H1 (cell line): ENCODE measurements around the gene CEP68. TPM values are rescaled to one million over a fixed set of nuclear protein-coding genes. Genes with fewer than 3 reads are reported as not detected.

Experiments
- CBX8 ChIP-seq: fragments of 300-800, 300-1000 bp; sonication (generic); IDR thresholded peaks from 2 replicates; pipeline ENCODE4 v1.7.1; 2016; ENCODE audit warnings: low read depth, low read length, borderline replicate concordance
- CEBPB ChIP-seq: IDR thresholded peaks from 2 replicates; pipeline ENCODE4 v1.6.1; 2012; ENCODE audit warnings: low read depth, low read length
- CHD1 ChIP-seq: IDR thresholded peaks from 2 replicates; pipeline ENCODE4 v1.6.1; 2012; ENCODE audit warnings: low read depth, low read length, improper control_type of control experiment
- GABPA ChIP-seq: IDR thresholded peaks from 2 replicates; pipeline ENCODE4 v1.6.1; 2011; ENCODE audit warnings: mild to moderate bottlenecking, low read length, moderate library complexity, borderline replicate concordance; ENCODE audit not compliant: insufficient read depth
- HDAC6 ChIP-seq: IDR thresholded peaks from one replicate; pipeline ENCODE4 v1.7.1; 2012; ENCODE audit warnings: low read depth, mild to moderate bottlenecking, inconsistent platforms, low read length, moderate library complexity
- MAFK ChIP-seq: IDR thresholded peaks from 2 replicates; pipeline ENCODE4 v1.6.1; 2012; ENCODE audit warnings: low read depth, mild to moderate bottlenecking, improper control_type of control experiment, low read length
- NRF1 ChIP-seq: IDR thresholded peaks from 2 replicates; pipeline ENCODE4 v1.6.1; 2011; ENCODE audit warnings: mild to moderate bottlenecking, low read depth, low read length, improper control_type of control experiment
- POLR2A ChIP-seq, 2 experiments: IDR thresholded peaks; 1 replicate in 1 of 2; 2 replicates in 1 of 2; pipeline ENCODE4 v1.6.1; 2011; ENCODE audit warnings: low read depth in 2 of 2, low read length in 2 of 2, mild to moderate bottlenecking in 2 of 2; ENCODE audit errors: control extremely low read depth in 1 of 2
- RNF2 ChIP-seq: fragments of 200-900, 300-1000 bp; sonication (generic); IDR thresholded peaks from 2 replicates; pipeline ENCODE4 v1.7.1; 2016; ENCODE audit warnings: borderline replicate concordance, low read depth, mild to moderate bottlenecking, antibody characterized with exemption, low read length; ENCODE audit not compliant: poor library complexity, severe bottlenecking; ENCODE audit errors: missing control alignments
- SP1 ChIP-seq: IDR thresholded peaks from 2 replicates; pipeline ENCODE4 v1.6.1; 2011; ENCODE audit warnings: low read depth, low read length
- SP2 ChIP-seq: IDR thresholded peaks from 2 replicates; pipeline ENCODE4 v1.6.1; 2012; ENCODE audit warnings: mild to moderate bottlenecking, low read length, inconsistent platforms
- TAF1 ChIP-seq: IDR thresholded peaks from 2 replicates; pipeline ENCODE4 v1.6.1; 2011; ENCODE audit warnings: mild to moderate bottlenecking, low read depth, low read length
- TAF7 ChIP-seq: optimal IDR thresholded peaks from 2 replicates; pipeline ENCODE3; 2011; ENCODE audit warnings: low read depth, mild to moderate bottlenecking, inconsistent platforms, low read length, moderate library complexity, borderline replicate concordance
- TBP ChIP-seq: IDR thresholded peaks from 2 replicates; pipeline ENCODE4 v1.6.1; 2011; ENCODE audit warnings: low read depth, low read length, improper control_type of control experiment
- YY1 ChIP-seq: IDR thresholded peaks from 2 replicates; pipeline ENCODE4 v1.6.1; 2011; ENCODE audit warnings: low read depth, mild to moderate bottlenecking, low read length
- polyA plus RNA-seq, 7 experiments: library from polyadenylated mRNA; depleted of rRNA in 3 of 7; stranded (reverse) in 5 of 7; unstranded in 2 of 7; fragments of >200 nt in 5 of 7; fragments of 200-250 nt in 2 of 7; gene quantifications; 1 replicate in 5 of 7; 2 replicates in 1 of 7; 4 replicates in 1 of 7; pipeline versions ENCODE4 v1.2.1 to v1.2.3, GENCODE V29; 2011 to 2013; ENCODE audit warnings: missing spikeins in 2 of 7, mixed read lengths in 2 of 7
- total RNA-seq: library from RNA; stranded (reverse); fragmentation: NEBNext Ultra II Directional; extraction: Animal tissue kit (Norgen Biotek cat#: 25700); gene quantifications from 2 replicates; pipeline ENCODE4 v1.2.1, GENCODE V29; 2021
- TF ChIP-seq, protein P1 (sequence below): IDR thresholded peaks from 2 replicates; pipeline ENCODE4 v1.6.1; 2012; ENCODE audit warnings: inconsistent platforms

The CEP68 gene
- total and polyA plus RNA-seq, 2 of the 8 experiments (the other 6 are each of a cell fraction or from before 2014, with no cell fraction given), result 23.2 to 24.7 TPM

DNA sequence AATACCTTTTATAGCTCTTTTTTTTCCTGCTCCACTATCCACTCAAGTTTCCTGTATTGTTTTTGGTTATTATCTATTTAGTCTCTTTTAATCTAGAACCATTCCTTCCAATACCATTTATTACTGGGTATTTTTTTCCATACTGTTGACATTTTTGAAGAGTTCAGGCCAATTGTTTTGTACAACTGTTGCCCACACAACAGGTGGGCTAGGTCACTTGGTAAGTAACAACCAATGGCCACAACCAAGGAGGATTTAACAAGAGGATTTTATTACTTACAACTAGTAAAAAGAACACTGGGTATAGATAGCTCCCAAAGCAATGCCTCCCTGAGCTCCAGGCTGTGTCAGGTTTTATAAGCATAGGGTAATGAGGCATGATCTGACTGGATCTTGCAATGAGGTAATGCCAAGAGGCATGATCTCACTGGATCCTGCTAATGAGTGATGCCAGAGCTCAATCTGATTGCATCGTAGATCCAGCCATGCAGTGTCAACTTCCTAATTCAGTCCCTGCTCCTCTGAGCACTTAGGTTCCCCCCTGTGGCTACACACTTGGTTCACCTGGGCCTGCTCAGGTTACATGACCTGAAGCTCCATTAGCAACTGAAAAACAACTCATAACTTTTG lies 7.1 kb upstream of the CEP68 start (continued):
- no peak for TF ChIP-seq SP2
- no peak for TF ChIP-seq RNF2
- no peak for TF ChIP-seq CBX8
- no peak for TF ChIP-seq GABPA
- no peak for TF ChIP-seq TBP
- TF ChIP-seq CHD1, result no peak
- TF ChIP-seq, protein P1, sequence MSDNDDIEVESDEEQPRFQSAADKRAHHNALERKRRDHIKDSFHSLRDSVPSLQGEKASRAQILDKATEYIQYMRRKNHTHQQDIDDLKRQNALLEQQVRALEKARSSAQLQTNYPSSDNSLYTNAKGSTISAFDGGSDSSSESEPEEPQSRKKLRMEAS, result peak; percentile 36; the same call in 1 of the 2 replicates
- TF ChIP-seq NRF1, result no peak
- TF ChIP-seq POLR2A (IDR thresholded peaks at IDR 0.05; ENCODE audit: control extremely low read depth in 1 of 2, low read depth in 2 of 2, low read length in 2 of 2), result no peak
- peak; percentile 80 for TF ChIP-seq CEBPB
- 0 out of 2 replicates have a peak, but pooled peaks have one; percentile 12 for TF ChIP-seq SP1
- no peak for TF ChIP-seq MAFK
- no peak for TF ChIP-seq HDAC6
- TF ChIP-seq TAF1, result no peak
- TF ChIP-seq TAF7, result no peak
- TF ChIP-seq YY1, result no peak
